ENCODE data around the gene MRPS25.

DNA sequence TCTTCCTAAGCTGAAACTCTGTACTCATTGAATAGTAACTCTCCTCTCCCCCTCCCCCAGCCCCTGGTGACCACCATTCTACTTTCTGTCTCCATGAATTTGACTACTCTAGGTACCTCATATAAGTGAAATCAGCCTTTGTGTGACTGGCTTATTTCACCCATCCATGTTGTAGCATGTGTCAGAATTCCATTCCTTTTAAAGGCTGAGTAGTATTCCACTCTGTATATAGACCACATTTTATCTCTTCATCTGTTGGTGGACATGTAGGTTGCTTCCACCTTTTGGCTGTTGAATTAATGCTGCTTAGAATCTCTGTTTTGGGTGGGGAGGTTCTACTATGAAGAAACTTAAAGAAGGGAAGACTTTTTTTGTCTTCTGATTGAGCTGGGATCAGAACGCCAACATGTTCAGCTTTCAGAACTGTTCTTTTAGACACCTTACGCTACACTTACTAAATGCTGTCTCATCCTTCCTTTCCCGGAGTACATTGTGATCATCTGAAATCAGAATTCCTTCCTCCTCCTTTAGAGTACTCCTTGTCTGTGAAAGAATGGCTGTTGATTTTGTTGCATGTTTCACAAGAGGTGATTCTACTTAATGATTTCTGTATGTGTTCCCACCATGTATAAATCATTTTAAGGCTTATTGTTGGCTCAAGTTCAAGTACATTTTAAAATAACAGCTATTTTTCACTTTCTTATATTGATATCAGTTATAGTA lies 50.3 kb downstream of the MRPS25 start:
- no peak for TF ChIP-seq ZNF384 (IDR thresholded peaks at IDR 0.05)
- TF ChIP-seq BHLHE40 (IDR thresholded peaks at IDR 0.05; ENCODE audit: borderline replicate concordance): no peak
- no peak for TF ChIP-seq HDGF (IDR thresholded peaks at IDR 0.05; ENCODE audit: borderline replicate concordance)
- TF ChIP-seq FOXA1 (IDR thresholded peaks at IDR 0.05): no peak
- TF ChIP-seq LEF1 (IDR thresholded peaks at IDR 0.05; ENCODE audit: borderline replicate concordance): no peak
- TF ChIP-seq TARDBP (IDR thresholded peaks at IDR 0.05): no peak
- no peak for TF ChIP-seq L3MBTL2 (conservative IDR thresholded peaks at IDR 0.05)
- TF ChIP-seq SP1 (IDR thresholded peaks at IDR 0.05): no peak
- no peak for TF ChIP-seq ARNT (IDR thresholded peaks at IDR 0.05)
